HepG2 (cell line): Measurements from ENCODE around the gene CHEK1. TPM values are rescaled to one million over a fixed set of nuclear protein-coding genes. Genes with fewer than 3 reads are reported as not detected.

ENCODE experiments used
- AGO1 ChIP-seq: fragments of 200-400 bp; formaldehyde crosslinking; IDR thresholded peaks from 2 replicates; pipeline ENCODE4 v1.6.1; 2017; ENCODE audit warnings: mild to moderate bottlenecking, low read depth, low read length, moderate library complexity; ENCODE audit not compliant: poor library complexity, severe bottlenecking
- ARNT ChIP-seq: fragments of 450-650 bp; IDR thresholded peaks from 2 replicates; pipeline ENCODE4 v1.6.1; 2017
- ATF1 ChIP-seq: IDR thresholded peaks from 2 replicates; pipeline ENCODE4 v1.6.1; 2016; ENCODE audit warnings: mild to moderate bottlenecking, control low read depth
- BRD4 ChIP-seq: sonication (generic); formaldehyde crosslinking; IDR thresholded peaks from 2 replicates; pipeline ENCODE4 v1.4.0; 2020; ENCODE audit warnings: missing genetic modification reagents
- KMT2B ChIP-seq: IDR thresholded peaks from 2 replicates; pipeline ENCODE4 v1.6.1; 2016; ENCODE audit warnings: missing genetic modification reagents, missing compliant biosample characterization
- MTF2 ChIP-seq: sonication (generic); formaldehyde crosslinking; IDR thresholded peaks from 2 replicates; pipeline ENCODE4 v1.5.0; 2020; ENCODE audit warnings: missing genetic modification reagents, borderline replicate concordance
- MZF1 ChIP-seq: sonication (generic); formaldehyde crosslinking; IDR thresholded peaks from 2 replicates; pipeline ENCODE4 v1.8.1; 2023; ENCODE audit warnings: mild to moderate bottlenecking, missing genetic modification reagents, borderline replicate concordance
- NFIB ChIP-seq: sonication (generic); formaldehyde crosslinking; IDR thresholded peaks from 2 replicates; pipeline ENCODE4 v1.9.0; 2021; ENCODE audit warnings: missing genetic modification reagents, mild to moderate bottlenecking, borderline replicate concordance
- ZFP36L1 ChIP-seq: sonication (generic); formaldehyde crosslinking; IDR thresholded peaks from 2 replicates; pipeline ENCODE4 v1.8.0; 2022; ENCODE audit warnings: mild to moderate bottlenecking, missing genetic modification reagents, moderate library complexity
- ZNF468 ChIP-seq: sonication (generic); formaldehyde crosslinking; IDR thresholded peaks from 2 replicates; pipeline ENCODE4 v1.8.0; 2022; ENCODE audit warnings: mild to moderate bottlenecking, moderate library complexity, missing genetic modification reagents
- ZNF569 ChIP-seq: sonication (generic); formaldehyde crosslinking; IDR thresholded peaks from 2 replicates; pipeline ENCODE4 v1.5.0; 2020; ENCODE audit warnings: mild to moderate bottlenecking, missing genetic modification reagents, moderate library complexity, borderline replicate concordance
- ZNF616 ChIP-seq: sonication (generic); formaldehyde crosslinking; IDR thresholded peaks from 2 replicates; pipeline ENCODE4 v1.5.0; 2020; ENCODE audit warnings: low read depth, mild to moderate bottlenecking, missing genetic modification reagents
- ZNF619 ChIP-seq: sonication (generic); formaldehyde crosslinking; IDR thresholded peaks from 2 replicates; pipeline ENCODE4 v1.4.0; 2020; ENCODE audit warnings: mild to moderate bottlenecking, missing genetic modification reagents
- ZNF777 ChIP-seq: sonication (generic); formaldehyde crosslinking; IDR thresholded peaks from 2 replicates; pipeline ENCODE4 v1.4.0; 2020; ENCODE audit warnings: missing genetic modification reagents
- ZNF883 ChIP-seq: sonication (generic); formaldehyde crosslinking; IDR thresholded peaks from 2 replicates; pipeline ENCODE4 v1.5.1; 2020; ENCODE audit warnings: mild to moderate bottlenecking, missing genetic modification reagents; ENCODE audit errors: not compliant biosample characterization
- polyA plus RNA-seq, 8 experiments: library from polyadenylated mRNA; depleted of rRNA in 3 of 8; stranded (reverse) in 7 of 8; unstranded in 1 of 8; fragments of >200 nt; fragmentation: Illumina TruSeq in 4 of 8; extraction: Trizol in 4 of 8; gene quantifications; 2 replicates each; pipeline versions ENCODE4 v1.2.1 to v1.2.3, GENCODE V29; 2011 to 2016; ENCODE audit warnings: low read depth in 4 of 8, missing spikeins in 1 of 8, mixed read lengths in 1 of 8; ENCODE audit not compliant: insufficient read depth in 1 of 8
- total RNA-seq, 5 experiments: library from RNA; depleted of rRNA; stranded (reverse); fragments of >200 nt; fragmentation: Illumina TruSeq; extraction: Trizol; gene quantifications; 2 replicates each; pipeline ENCODE4 v1.2.3, GENCODE V29; 2016; ENCODE audit warnings: low read depth in 1 of 5
- TF ChIP-seq, protein P1 (sequence below): sonication (generic); formaldehyde crosslinking; IDR thresholded peaks from 2 replicates; pipeline ENCODE4 v1.4.0; 2020; ENCODE audit warnings: missing genetic modification reagents, borderline replicate concordance
- TF ChIP-seq, protein P2 (sequence below): sonication (generic); formaldehyde crosslinking; IDR thresholded peaks from 2 replicates; pipeline ENCODE4 v1.4.0; 2020; ENCODE audit warnings: mild to moderate bottlenecking, low read depth, missing genetic modification reagents
- TF ChIP-seq, protein P3 (sequence below): sonication (generic); formaldehyde crosslinking; IDR thresholded peaks from 2 replicates; pipeline ENCODE4 v1.4.0; 2020; ENCODE audit warnings: missing genetic modification reagents
- TF ChIP-seq, protein P4 (sequence below): IDR thresholded peaks from 2 replicates; pipeline ENCODE4 v1.4.0; 2020; ENCODE audit warnings: mild to moderate bottlenecking, missing genetic modification reagents

Gene CHEK1
- total and polyA plus RNA-seq, 2 of the 13 experiments (the other 11 are each of a cell fraction or from before 2014, with no cell fraction given), result 17.8 to 83.2 TPM

DNA sequence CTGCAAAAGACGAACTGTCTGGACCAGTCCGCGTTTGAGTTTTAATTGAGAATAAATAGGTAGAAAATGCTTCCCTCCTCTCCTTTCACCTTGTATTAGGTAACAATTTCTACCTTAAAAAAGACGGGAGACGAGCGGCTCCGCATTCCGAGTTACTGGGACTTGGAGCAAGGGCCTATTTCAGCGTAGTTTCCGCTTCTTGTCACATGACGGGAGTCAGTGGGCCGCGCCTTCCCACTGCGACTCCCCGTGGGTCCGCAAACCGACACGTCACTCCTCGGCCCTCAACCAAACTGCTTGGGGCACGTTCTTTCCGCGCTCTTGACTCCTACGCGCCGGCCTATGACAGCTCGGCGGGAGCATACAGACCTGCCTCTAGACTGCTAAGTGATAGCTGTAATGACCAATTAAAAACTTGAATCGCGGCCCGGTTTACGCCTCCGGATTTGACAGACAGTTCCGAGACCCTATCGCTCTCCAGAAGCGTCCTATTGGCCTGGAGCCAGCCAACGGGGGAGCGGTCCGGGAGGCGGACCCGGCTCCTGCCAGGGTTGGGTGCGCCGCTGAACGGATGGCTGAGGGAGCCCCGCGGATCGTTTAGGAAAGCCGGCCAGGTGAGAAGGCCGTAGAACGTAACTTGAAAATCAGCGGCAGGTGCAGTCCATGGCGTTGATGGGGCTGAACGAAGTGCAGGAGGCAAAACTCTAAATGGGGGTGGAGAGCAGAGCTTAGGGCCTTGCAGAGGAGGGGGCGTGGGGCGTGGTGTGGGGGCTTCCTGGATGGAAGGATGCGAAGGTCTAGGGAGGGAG lies 32.5 kb upstream of the CHEK1 start, which contains the start of gene STT3A (continued):
- TF ChIP-seq, protein P1, sequence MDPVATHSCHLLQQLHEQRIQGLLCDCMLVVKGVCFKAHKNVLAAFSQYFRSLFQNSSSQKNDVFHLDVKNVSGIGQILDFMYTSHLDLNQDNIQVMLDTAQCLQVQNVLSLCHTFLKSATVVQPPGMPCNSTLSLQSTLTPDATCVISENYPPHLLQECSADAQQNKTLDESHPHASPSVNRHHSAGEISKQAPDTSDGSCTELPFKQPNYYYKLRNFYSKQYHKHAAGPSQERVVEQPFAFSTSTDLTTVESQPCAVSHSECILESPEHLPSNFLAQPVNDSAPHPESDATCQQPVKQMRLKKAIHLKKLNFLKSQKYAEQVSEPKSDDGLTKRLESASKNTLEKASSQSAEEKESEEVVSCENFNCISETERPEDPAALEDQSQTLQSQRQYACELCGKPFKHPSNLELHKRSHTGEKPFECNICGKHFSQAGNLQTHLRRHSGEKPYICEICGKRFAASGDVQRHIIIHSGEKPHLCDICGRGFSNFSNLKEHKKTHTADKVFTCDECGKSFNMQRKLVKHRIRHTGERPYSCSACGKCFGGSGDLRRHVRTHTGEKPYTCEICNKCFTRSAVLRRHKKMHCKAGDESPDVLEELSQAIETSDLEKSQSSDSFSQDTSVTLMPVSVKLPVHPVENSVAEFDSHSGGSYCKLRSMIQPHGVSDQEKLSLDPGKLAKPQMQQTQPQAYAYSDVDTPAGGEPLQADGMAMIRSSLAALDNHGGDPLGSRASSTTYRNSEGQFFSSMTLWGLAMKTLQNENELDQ (CRISPR knock-in tag), result no peak
- no peak for TF ChIP-seq ARNT
- peak; percentile 94 for TF ChIP-seq ATF1 (CRISPR knock-in tag)
- TF ChIP-seq AGO1, result peak; percentile 55
- TF ChIP-seq MZF1 (CRISPR knock-in tag), result no peak
- no peak for TF ChIP-seq ZNF468 (CRISPR knock-in tag)
- TF ChIP-seq, protein P2, sequence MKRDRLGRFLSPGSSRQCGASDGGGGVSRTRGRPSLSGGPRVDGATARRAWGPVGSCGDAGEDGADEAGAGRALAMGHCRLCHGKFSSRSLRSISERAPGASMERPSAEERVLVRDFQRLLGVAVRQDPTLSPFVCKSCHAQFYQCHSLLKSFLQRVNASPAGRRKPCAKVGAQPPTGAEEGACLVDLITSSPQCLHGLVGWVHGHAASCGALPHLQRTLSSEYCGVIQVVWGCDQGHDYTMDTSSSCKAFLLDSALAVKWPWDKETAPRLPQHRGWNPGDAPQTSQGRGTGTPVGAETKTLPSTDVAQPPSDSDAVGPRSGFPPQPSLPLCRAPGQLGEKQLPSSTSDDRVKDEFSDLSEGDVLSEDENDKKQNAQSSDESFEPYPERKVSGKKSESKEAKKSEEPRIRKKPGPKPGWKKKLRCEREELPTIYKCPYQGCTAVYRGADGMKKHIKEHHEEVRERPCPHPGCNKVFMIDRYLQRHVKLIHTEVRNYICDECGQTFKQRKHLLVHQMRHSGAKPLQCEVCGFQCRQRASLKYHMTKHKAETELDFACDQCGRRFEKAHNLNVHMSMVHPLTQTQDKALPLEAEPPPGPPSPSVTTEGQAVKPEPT, result no peak
- no peak; the same call in 1 of the 2 replicates for TF ChIP-seq BRD4 (CRISPR knock-in tag)
- TF ChIP-seq ZNF883, result peak; percentile 49
- TF ChIP-seq ZNF619 (CRISPR knock-in tag), result no peak
- no peak for TF ChIP-seq ZFP36L1 (CRISPR knock-in tag)
- no peak for TF ChIP-seq MTF2 (CRISPR knock-in tag)
- TF ChIP-seq ZNF777, result 0 out of 2 replicates have a peak, but pooled peaks have one; percentile 17
- peak; percentile 69 for TF ChIP-seq KMT2B (CRISPR knock-in tag)
- no peak for TF ChIP-seq ZNF569 (CRISPR knock-in tag)
- TF ChIP-seq, protein P3, sequence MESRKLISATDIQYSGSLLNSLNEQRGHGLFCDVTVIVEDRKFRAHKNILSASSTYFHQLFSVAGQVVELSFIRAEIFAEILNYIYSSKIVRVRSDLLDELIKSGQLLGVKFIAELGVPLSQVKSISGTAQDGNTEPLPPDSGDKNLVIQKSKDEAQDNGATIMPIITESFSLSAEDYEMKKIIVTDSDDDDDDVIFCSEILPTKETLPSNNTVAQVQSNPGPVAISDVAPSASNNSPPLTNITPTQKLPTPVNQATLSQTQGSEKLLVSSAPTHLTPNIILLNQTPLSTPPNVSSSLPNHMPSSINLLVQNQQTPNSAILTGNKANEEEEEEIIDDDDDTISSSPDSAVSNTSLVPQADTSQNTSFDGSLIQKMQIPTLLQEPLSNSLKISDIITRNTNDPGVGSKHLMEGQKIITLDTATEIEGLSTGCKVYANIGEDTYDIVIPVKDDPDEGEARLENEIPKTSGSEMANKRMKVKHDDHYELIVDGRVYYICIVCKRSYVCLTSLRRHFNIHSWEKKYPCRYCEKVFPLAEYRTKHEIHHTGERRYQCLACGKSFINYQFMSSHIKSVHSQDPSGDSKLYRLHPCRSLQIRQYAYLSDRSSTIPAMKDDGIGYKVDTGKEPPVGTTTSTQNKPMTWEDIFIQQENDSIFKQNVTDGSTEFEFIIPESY (CRISPR knock-in tag), result no peak
- TF ChIP-seq, protein P4, sequence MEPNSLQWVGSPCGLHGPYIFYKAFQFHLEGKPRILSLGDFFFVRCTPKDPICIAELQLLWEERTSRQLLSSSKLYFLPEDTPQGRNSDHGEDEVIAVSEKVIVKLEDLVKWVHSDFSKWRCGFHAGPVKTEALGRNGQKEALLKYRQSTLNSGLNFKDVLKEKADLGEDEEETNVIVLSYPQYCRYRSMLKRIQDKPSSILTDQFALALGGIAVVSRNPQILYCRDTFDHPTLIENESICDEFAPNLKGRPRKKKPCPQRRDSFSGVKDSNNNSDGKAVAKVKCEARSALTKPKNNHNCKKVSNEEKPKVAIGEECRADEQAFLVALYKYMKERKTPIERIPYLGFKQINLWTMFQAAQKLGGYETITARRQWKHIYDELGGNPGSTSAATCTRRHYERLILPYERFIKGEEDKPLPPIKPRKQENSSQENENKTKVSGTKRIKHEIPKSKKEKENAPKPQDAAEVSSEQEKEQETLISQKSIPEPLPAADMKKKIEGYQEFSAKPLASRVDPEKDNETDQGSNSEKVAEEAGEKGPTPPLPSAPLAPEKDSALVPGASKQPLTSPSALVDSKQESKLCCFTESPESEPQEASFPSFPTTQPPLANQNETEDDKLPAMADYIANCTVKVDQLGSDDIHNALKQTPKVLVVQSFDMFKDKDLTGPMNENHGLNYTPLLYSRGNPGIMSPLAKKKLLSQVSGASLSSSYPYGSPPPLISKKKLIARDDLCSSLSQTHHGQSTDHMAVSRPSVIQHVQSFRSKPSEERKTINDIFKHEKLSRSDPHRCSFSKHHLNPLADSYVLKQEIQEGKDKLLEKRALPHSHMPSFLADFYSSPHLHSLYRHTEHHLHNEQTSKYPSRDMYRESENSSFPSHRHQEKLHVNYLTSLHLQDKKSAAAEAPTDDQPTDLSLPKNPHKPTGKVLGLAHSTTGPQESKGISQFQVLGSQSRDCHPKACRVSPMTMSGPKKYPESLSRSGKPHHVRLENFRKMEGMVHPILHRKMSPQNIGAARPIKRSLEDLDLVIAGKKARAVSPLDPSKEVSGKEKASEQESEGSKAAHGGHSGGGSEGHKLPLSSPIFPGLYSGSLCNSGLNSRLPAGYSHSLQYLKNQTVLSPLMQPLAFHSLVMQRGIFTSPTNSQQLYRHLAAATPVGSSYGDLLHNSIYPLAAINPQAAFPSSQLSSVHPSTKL (CRISPR knock-in tag), result peak; percentile 67
- TF ChIP-seq ZNF616, result no peak
- TF ChIP-seq NFIB (CRISPR knock-in tag), result no peak
